ENCODE data around the gene CENATAC. TPM values are rescaled to one million over a fixed set of nuclear protein-coding genes. Genes with fewer than 3 reads are reported as not detected.

CENATAC gene, protein sequence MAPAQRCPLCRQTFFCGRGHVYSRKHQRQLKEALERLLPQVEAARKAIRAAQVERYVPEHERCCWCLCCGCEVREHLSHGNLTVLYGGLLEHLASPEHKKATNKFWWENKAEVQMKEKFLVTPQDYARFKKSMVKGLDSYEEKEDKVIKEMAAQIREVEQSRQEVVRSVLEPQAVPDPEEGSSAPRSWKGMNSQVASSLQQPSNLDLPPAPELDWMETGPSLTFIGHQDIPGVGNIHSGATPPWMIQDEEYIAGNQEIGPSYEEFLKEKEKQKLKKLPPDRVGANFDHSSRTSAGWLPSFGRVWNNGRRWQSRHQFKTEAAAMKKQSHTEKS
- 11.1 to 16.4 TPM (median 11.9 TPM) in 5 replicates for total RNA-seq (2022; extraction: Qiagen RNA extraction)

DNA sequence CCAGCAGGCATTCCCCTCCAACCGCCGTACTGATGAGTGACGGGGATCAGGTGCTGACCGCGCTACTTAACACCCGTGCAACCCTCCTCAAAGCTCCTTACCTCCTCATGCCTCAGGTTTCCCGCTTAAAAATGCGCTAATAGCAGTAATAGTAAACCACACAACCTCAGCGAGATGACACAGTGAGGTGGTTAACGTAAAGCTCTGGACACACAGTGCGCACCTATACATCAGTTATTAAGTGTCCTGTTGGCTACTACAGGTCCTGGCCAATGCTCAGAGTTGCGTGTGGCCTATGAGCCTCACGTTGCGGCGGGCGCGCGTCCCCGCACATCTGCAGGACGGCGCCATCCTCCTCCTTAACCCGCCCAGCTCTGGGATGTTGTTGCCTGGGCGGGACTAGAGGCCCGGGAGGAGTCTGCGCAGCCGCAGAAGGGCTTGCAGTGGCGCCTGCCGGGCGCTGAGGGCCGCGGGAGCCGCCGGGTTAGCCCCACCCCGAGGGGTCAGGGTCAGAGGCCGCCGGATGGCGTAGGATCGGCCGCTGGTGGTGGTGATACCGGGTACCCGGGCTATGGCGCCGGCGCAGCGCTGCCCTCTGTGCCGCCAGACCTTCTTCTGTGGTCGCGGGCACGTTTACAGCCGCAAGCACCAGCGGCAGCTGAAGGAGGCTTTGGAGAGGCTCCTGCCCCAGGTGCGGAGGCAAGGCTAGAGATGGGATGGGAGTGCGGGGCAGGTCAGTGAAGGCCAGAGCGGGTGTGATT lies at the start of gene CENATAC:
Gene CENATAC, plus strand, starts transcription at position 512 of the 761 bp plus-strand sequence. Its CDS starts 60 bp downstream, at position 572.

DNA sequence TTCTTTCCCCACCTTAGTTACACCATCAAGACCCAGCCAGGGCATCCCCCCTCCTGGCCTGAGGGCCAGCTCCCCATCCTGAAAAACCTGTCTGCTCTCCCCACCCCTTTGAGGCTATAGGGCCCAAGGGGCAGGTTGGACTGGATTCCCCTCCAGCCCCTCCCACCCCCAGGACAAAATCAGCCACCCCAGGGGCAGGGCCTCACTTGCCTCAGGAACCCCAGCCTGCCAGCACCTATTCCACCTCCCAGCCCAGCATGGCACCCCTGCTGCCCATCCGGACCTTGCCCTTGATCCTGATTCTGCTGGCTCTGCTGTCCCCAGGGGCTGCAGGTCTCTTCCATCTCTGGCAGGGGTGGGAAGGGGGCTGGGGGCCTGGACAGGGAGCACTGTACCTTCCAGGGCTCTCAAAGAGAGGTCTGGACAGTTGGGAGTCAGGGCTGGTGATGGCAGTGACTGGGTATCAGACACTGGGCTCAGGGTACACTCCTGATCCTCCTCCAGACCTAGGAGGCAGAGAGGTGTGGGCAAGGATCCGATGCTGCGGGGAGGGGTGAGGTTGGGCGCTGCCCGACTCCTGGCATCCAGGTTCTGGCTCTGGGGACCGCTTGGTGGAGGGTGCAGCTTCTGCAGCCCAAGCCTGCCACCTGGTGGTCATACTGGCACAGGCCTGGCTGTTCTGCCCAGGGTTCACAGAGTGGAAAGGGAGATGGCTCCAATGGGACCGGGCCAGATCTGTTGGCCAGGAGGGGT lies 41.7 kb upstream of the CENATAC start, which contains the start of gene UPK2:
Gene UPK2, plus strand, starts transcription at position 205 of the 753 bp plus-strand sequence. Its CDS starts 53 bp downstream, at position 258.

GRCh38 chr11:118971646-118972045 lies 26.3 kb upstream of the CENATAC start, which contains the start of gene FOXR1:
FOXR1 (plus strand) TSS chr11:118971761; CDS start chr11:118971932, 171 bp downstream.

DNA sequence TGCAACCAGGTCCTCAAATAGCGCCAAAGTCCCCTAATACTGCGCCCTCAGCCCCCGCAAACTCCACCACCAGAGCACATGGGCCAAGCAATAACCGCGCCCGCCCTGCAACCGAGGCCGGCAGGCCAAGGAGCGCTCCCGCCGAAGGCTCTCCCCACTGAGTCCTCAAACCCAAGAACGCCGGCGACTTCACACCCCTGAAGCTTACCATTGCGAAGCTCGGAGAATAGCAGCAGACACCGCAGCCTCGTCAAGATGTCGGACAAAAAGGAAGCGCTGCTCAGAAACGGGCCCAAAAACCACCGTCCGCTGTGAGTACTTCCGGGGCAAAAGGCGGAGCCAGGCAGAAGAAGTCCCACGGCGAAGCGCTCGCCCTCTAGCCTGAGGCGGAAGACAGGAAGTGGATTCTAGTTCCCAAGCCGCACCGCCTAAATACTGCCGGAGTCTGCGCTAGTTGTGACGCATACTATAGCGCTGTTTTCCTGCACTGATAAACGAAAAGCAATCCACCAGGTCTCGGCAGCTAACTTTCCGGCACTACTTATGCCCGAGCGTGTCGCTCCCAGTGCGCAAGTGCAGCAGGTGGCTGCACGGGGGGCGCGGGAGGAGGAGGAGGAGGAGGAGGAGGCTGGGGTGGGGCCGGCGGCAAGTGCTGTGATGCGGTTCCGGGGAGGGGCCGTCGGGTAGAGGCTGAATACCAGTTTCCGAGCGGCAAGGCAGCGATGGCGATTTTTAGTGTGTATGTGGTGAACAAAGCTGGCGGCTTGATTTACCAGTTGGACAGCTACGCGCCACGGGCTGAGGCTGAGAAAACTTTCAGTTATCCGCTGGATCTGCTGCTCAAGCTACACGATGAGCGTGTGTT lies 20.4 kb downstream of the CENATAC start, which contains the start of the genes RPS25 and TRAPPC4:
Gene RPS25, minus strand, starts transcription at position 270 of the 865 bp plus-strand sequence. Its CDS starts 59 bp downstream, at position 211.
Gene TRAPPC4, plus strand, starts transcription at position 693 of the 865 bp plus-strand sequence. Its CDS starts 30 bp downstream, at position 723.

GRCh38 chr11:119030329-119031047 lies 32.5 kb downstream of the CENATAC start, which contains the start of gene SLC37A4:
SLC37A4 (minus strand) TSS chr11:119030877.

GRCh38 chr11:119057000-119057769 lies 59.2 kb downstream of the CENATAC start, which contains the start of gene HYOU1:
HYOU1 (minus strand) TSS chr11:119057205; CDS start chr11:119056160, 1,045 bp downstream.

Other genes with a start within 250 kb of the CENATAC start
- 21.7 to 38.8 TPM (median 22.8 TPM) in 5 replicates for gene DDX6, start 207.0 kb upstream of the CENATAC start, total RNA-seq (2022; extraction: Qiagen RNA extraction)
- 0.05 to 0.24 TPM (median 0.17 TPM) in 5 replicates for gene CXCR5, start 114.2 kb upstream of the CENATAC start, total RNA-seq (2022; extraction: Qiagen RNA extraction)
- 165 to 204 TPM (median 178 TPM) in 5 replicates for gene BCL9L, start 72.2 kb upstream of the CENATAC start, total RNA-seq (2022; extraction: Qiagen RNA extraction)
- 0.55 to 1.2 TPM (median 1.1 TPM) in 5 replicates for gene UPK2, start 41.8 kb upstream of the CENATAC start, total RNA-seq (2022; extraction: Qiagen RNA extraction)
- not detected in 5 replicates for gene FOXR1, start 26.4 kb upstream of the CENATAC start, total RNA-seq (2022; extraction: Qiagen RNA extraction)
- gene RPS25, start 20.2 kb downstream of the CENATAC start, total RNA-seq (2022; extraction: Qiagen RNA extraction): 798 to 951 TPM (median 825 TPM) in 5 replicates
- gene TRAPPC4, start 20.6 kb downstream of the CENATAC start, total RNA-seq (2022; extraction: Qiagen RNA extraction): 56.3 to 65.9 TPM (median 58.0 TPM) in 5 replicates
- gene SLC37A4, start 32.7 kb downstream of the CENATAC start, total RNA-seq (2022; extraction: Qiagen RNA extraction): 11.3 to 11.9 TPM (median 11.6 TPM) in 5 replicates
- gene HYOU1, start 59.1 kb downstream of the CENATAC start, total RNA-seq (2022; extraction: Qiagen RNA extraction): 44.3 to 48.8 TPM (median 45.3 TPM) in 5 replicates
- gene VPS11, start 69.7 kb downstream of the CENATAC start, total RNA-seq (2022; extraction: Qiagen RNA extraction): 12.3 to 13.6 TPM (median 12.5 TPM) in 5 replicates
- gene HMBS, start 86.7 kb downstream of the CENATAC start, total RNA-seq (2022; extraction: Qiagen RNA extraction): 43.9 to 48.8 TPM (median 45.8 TPM) in 5 replicates
- gene DPAGT1, start 103.7 kb downstream of the CENATAC start, total RNA-seq (2022; extraction: Qiagen RNA extraction): 31.5 to 39.9 TPM (median 37.0 TPM) in 5 replicates
- gene C2CD2L, start 109.2 kb downstream of the CENATAC start, total RNA-seq (2022; extraction: Qiagen RNA extraction): 4.8 to 6.5 TPM (median 5.2 TPM) in 5 replicates
- gene HINFP, start 123.4 kb downstream of the CENATAC start, total RNA-seq (2022; extraction: Qiagen RNA extraction): 8.6 to 11.7 TPM (median 9.3 TPM) in 5 replicates
- gene ABCG4, start 150.9 kb downstream of the CENATAC start, total RNA-seq (2022; extraction: Qiagen RNA extraction): 0.26 to 0.40 TPM (median 0.33 TPM) in 5 replicates
- gene NLRX1, start 170.6 kb downstream of the CENATAC start, total RNA-seq (2022; extraction: Qiagen RNA extraction): 9.7 to 12.0 TPM (median 10.7 TPM) in 5 replicates
- gene NHERF4, start 187.3 kb downstream of the CENATAC start, total RNA-seq (2022; extraction: Qiagen RNA extraction): 0.15 to 0.30 TPM (median 0.23 TPM) in 4 of 5 replicates, not detected in the other
- 5.7 to 10.7 TPM (median 7.9 TPM) in 5 replicates for gene CBL, start 208.2 kb downstream of the CENATAC start, total RNA-seq (2022; extraction: Qiagen RNA extraction)